ENCODE data around the gene ANKRD12. TPM values are rescaled to one million over a fixed set of nuclear protein-coding genes. Genes with fewer than 3 reads are reported as not detected.

The ANKRD12 gene
- total RNA-seq, 4 donors from 2014 or later: 43.5 to 59.7 (median 52.7) TPM

- Histone ChIP-seq H3K27me3 (no peaks in the 10 kb centered on the region), H3K9me3 (no peaks in the 10 kb centered on the region), H3K4me1 (peaks cover 0 to 36% (median 2%) of the 10 kb centered on the region in 4 donors), H3K36me3 (peaks cover 0 to 13% (median 0%) of the 10 kb centered on the region in 3 donors), H3K27ac (no peak overlapping the region), H3K4me3 (no peak overlapping the region)
- WGBS, 2 donors: 37 to 39% methylated on average over 3 of the region's 3 CpGs
- no peak for DNase-seq (ENCODE audit: low spot score in 2 of 2)
- no peak for TF ChIP-seq POLR2A (IDR thresholded peaks at IDR 0.05)
- no peak for TF ChIP-seq EP300 (IDR thresholded peaks at IDR 0.05)
- TF ChIP-seq CTCF (IDR thresholded peaks at IDR 0.05): no peak
Measured at GRCh38 chr18:9206421-9206820, 69.8 kb downstream of the ANKRD12 start.

- Histone ChIP-seq H3K27ac (no peak overlapping the region), H3K36me3 (peaks cover 0 to 24% (median 0%) of the 10 kb centered on the region in 3 donors), H3K27me3 (no peaks in the 10 kb centered on the region), H3K9me3 (no peaks in the 10 kb centered on the region), H3K4me1 (peaks cover 0 to 22% (median 0%) of the 10 kb centered on the region in 4 donors), H3K4me3 (no peak overlapping the region)
- DNase-seq (ENCODE audit: low spot score in 2 of 2): no peak
- TF ChIP-seq EP300 (IDR thresholded peaks at IDR 0.05) (no peak), POLR2A (IDR thresholded peaks at IDR 0.05) (no peak), CTCF (IDR thresholded peaks at IDR 0.05) (no peak)
- WGBS, 2 donors: 81 to 82% methylated on average over 4 of the region's 4 CpGs
Measured at GRCh38 chr18:9209279-9209678, 72.7 kb downstream of the ANKRD12 start.

GRCh38 chr18:9210966-9211365 lies 74.4 kb downstream of the ANKRD12 start:
- Histone ChIP-seq H3K4me1 (peaks cover 0 to 17% (median 0%) of the 10 kb centered on the region in 4 donors), H3K9me3 (no peaks in the 10 kb centered on the region), H3K36me3 (peaks cover 0 to 38% (median 0%) of the 10 kb centered on the region in 3 donors), H3K4me3 (no peak overlapping the region), H3K27ac (no peak overlapping the region), H3K27me3 (no peaks in the 10 kb centered on the region)
- TF ChIP-seq EP300 (IDR thresholded peaks at IDR 0.05) (no peak), CTCF (IDR thresholded peaks at IDR 0.05) (no peak), POLR2A (IDR thresholded peaks at IDR 0.05) (no peak)
- DNase-seq (ENCODE audit: low spot score in 2 of 2): no peak
- 77 to 85% methylated on average over 2 of the region's 2 CpGs for WGBS, 2 donors

- WGBS, 2 donors: 92 to 93% methylated on average over 1 of the region's 1 CpG
- Histone ChIP-seq H3K27ac (no peak overlapping the region), H3K27me3 (no peaks in the 10 kb centered on the region), H3K9me3 (no peaks in the 10 kb centered on the region), H3K4me3 (no peak overlapping the region), H3K36me3 (peaks cover 0 to 46% (median 0%) of the 10 kb centered on the region in 3 donors), H3K4me1 (peaks cover 0 to 8% (median 0%) of the 10 kb centered on the region in 4 donors)
- TF ChIP-seq POLR2A (IDR thresholded peaks at IDR 0.05) (no peak), EP300 (IDR thresholded peaks at IDR 0.05) (no peak), CTCF (IDR thresholded peaks at IDR 0.05) (no peak)
- no peak for DNase-seq (ENCODE audit: low spot score in 2 of 2)
Measured at GRCh38 chr18:9211955-9212354, 75.4 kb downstream of the ANKRD12 start.

- Histone ChIP-seq H3K9me3 (no peaks in the 10 kb centered on the region), H3K27me3 (no peaks in the 10 kb centered on the region), H3K4me1 (peaks cover 0 to 13% (median 4%) of the 10 kb centered on the region in 4 donors), H3K36me3 (peaks cover 0 to 59% (median 0%) of the 10 kb centered on the region in 3 donors), H3K27ac (peak overlapping the region in 1 of 4 donors; percentile 36), H3K4me3 (no peak overlapping the region)
- DNase-seq (ENCODE audit: low spot score in 2 of 2): no peak
- 48 to 54% methylated on average over 6 of the region's 6 CpGs for WGBS, 2 donors
- TF ChIP-seq POLR2A (IDR thresholded peaks at IDR 0.05) (no peak), EP300 (IDR thresholded peaks at IDR 0.05) (no peak), CTCF (IDR thresholded peaks at IDR 0.05) (no peak)
Measured at GRCh38 chr18:9215221-9215933, 78.8 kb downstream of the ANKRD12 start.

All from tibial nerve (tissue), 4 donors.